ENCODE results near the gene KRT33A.

The KRT33A gene

GRCh38 chr17:41393294-41393693 is 42.7 kb upstream of the KRT33A start:
- TF ChIP-seq CTCF (IDR thresholded peaks at IDR 0.05; ENCODE audit: low read length, missing control alignments) = no peak
- no peak overlapping the region for H3K4me3 ChIP-seq (replicated peaks; ENCODE audit: low read depth, low read length)
- DNase-seq (ENCODE audit: low read depth) = peak; percentile 46

- no peak for DNase-seq (ENCODE audit: low read depth)
- H3K4me3 ChIP-seq (replicated peaks; ENCODE audit: low read depth, low read length) = no peak overlapping the region
- TF ChIP-seq CTCF (IDR thresholded peaks at IDR 0.05; ENCODE audit: low read length, missing control alignments) = no peak
Measured at GRCh38 chr17:41392278-41392677, 41.6 kb upstream of the KRT33A start.

- DNase-seq (ENCODE audit: low read depth) = no peak
- no peak for TF ChIP-seq CTCF (IDR thresholded peaks at IDR 0.05; ENCODE audit: low read length, missing control alignments)
- no peak overlapping the region for H3K4me3 ChIP-seq (replicated peaks; ENCODE audit: low read depth, low read length)
Measured at GRCh38 chr17:41391535-41391934, 40.9 kb upstream of the KRT33A start.

- no peak overlapping the region for H3K4me3 ChIP-seq (replicated peaks; ENCODE audit: low read depth, low read length)
- TF ChIP-seq CTCF (IDR thresholded peaks at IDR 0.05; ENCODE audit: low read length, missing control alignments) = no peak
- no peak for DNase-seq (ENCODE audit: low read depth)
Measured at GRCh38 chr17:41390411-41390938, 39.8 kb upstream of the KRT33A start.

GRCh38 chr17:41387670-41388069 is 37.0 kb upstream of the KRT33A start:
- no peak for TF ChIP-seq CTCF (IDR thresholded peaks at IDR 0.05; ENCODE audit: low read length, missing control alignments)
- no peak for DNase-seq (ENCODE audit: low read depth)

GRCh38 chr17:41386227-41386626 is 35.6 kb upstream of the KRT33A start:
- no peak overlapping the region for H3K4me3 ChIP-seq (replicated peaks; ENCODE audit: low read depth, low read length)
- TF ChIP-seq CTCF (IDR thresholded peaks at IDR 0.05; ENCODE audit: low read length, missing control alignments) = no peak
- no peak for DNase-seq (ENCODE audit: low read depth)

More at GRCh38 chr17:41387670-41388069, 37.0 kb upstream of the KRT33A start:
- no peak overlapping the region for H3K4me3 ChIP-seq (replicated peaks; ENCODE audit: low read depth, low read length)

- no peak overlapping the region for H3K4me3 ChIP-seq (replicated peaks; ENCODE audit: low read depth, low read length)
- DNase-seq (ENCODE audit: low read depth) = no peak
- TF ChIP-seq CTCF (IDR thresholded peaks at IDR 0.05; ENCODE audit: low read length, missing control alignments) = no peak
Measured at GRCh38 chr17:41383690-41384089, 33.1 kb upstream of the KRT33A start.

All from fibroblast of pulmonary artery (primary cell).